Mesendoderm (in vitro differentiated cells): ENCODE measurements around the gene SAV1.
"Not testable (repeated sequence)": the region's sequence is repeated elsewhere in the genome, so short reads cannot be mapped to it uniquely, and the experiment has no call there.

Experiments
- DNase-seq: peaks from one replicate; pipeline ENCODE4 v3.0.0; 2013
- H2AK5ac ChIP-seq: 2 replicates; pipeline ENCODE4 v1.6.1; 2013; ENCODE audit warnings: low read length, inconsistent platforms
- H2BK120ac ChIP-seq: 2 replicates; pipeline ENCODE4 v1.6.1; 2013; ENCODE audit warnings: low read depth, mild to moderate bottlenecking, low read length, moderate library complexity, mixed read lengths
- H2BK15ac ChIP-seq: replicated peaks from 2 replicates; pipeline ENCODE4 v1.6.1; 2013; ENCODE audit warnings: low read depth, mild to moderate bottlenecking, moderate library complexity
- H2BK5ac ChIP-seq: 2 replicates; pipeline ENCODE4 v1.6.1; 2013; ENCODE audit warnings: low read length, inconsistent platforms
- H3K18ac ChIP-seq: 2 replicates; pipeline ENCODE4 v1.6.1; 2013; ENCODE audit warnings: mild to moderate bottlenecking, low read length, mixed read lengths
- H3K23ac ChIP-seq: one replicate; pipeline ENCODE4 v1.6.1; 2013; ENCODE audit warnings: low read length
- H3K27ac ChIP-seq: 2 replicates; pipeline ENCODE4 v1.5.1; 2013; ENCODE audit warnings: low read depth, mild to moderate bottlenecking, inconsistent platforms, low read length, moderate library complexity
- H3K27me3 ChIP-seq: 2 replicates; pipeline ENCODE4 v1.6.1; 2013; ENCODE audit warnings: low read length, control low read depth, mild to moderate bottlenecking, inconsistent platforms; ENCODE audit not compliant: insufficient read depth, poor library complexity
- H3K36me3 ChIP-seq: 2 replicates; pipeline ENCODE4 v1.6.1; 2013; ENCODE audit warnings: low read length, inconsistent platforms; ENCODE audit not compliant: control insufficient read depth, insufficient read depth
- H3K4ac ChIP-seq: one replicate; pipeline ENCODE4 v1.6.1; 2013; ENCODE audit warnings: low read depth, mild to moderate bottlenecking, low read length, moderate library complexity
- H3K4me1 ChIP-seq: 2 replicates; pipeline ENCODE4 v1.6.1; 2013; ENCODE audit warnings: low read depth, low read length, inconsistent platforms; ENCODE audit not compliant: control insufficient read depth
- H3K4me2 ChIP-seq: 2 replicates; pipeline ENCODE4 v1.6.1; 2013; ENCODE audit warnings: low read length
- H3K4me3 ChIP-seq: 2 replicates; pipeline ENCODE4 v1.5.1; 2013; ENCODE audit warnings: mild to moderate bottlenecking, low read length
- H3K56ac ChIP-seq: one replicate; pipeline ENCODE4 v1.6.1; 2013; ENCODE audit warnings: low read length
- H3K79me1 ChIP-seq: 2 replicates; pipeline ENCODE4 v1.6.1; 2013; ENCODE audit warnings: low read length, inconsistent platforms
- H3K79me2 ChIP-seq: 2 replicates; pipeline ENCODE4 v1.6.1; 2013; ENCODE audit warnings: mild to moderate bottlenecking, low read length; ENCODE audit not compliant: control insufficient read depth, insufficient read depth
- H3K9ac ChIP-seq: 2 replicates; pipeline ENCODE4 v1.6.1; 2013; ENCODE audit warnings: low read length, inconsistent platforms
- H4K5ac ChIP-seq: one replicate; pipeline ENCODE4 v1.6.1; 2013; ENCODE audit warnings: low read length
- H4K8ac ChIP-seq: one replicate; pipeline ENCODE4 v1.6.1; 2013; ENCODE audit warnings: low read depth, mild to moderate bottlenecking, control low read depth, low read length, moderate library complexity
- WGBS: extraction: QIAGEN DNeasy Blood & Tissue Kit; methylation state at CpG from one replicate; pipeline ENCODE4 v1.1.7; 2013; ENCODE audit warnings: low lambda C conversion rate, missing lambda C conversion rate; ENCODE audit not compliant: insufficient coverage; ENCODE audit errors: extremely low coverage; 5-methylcytosine and 5-hydroxymethylcytosine counted together

The SAV1 gene

DNA sequence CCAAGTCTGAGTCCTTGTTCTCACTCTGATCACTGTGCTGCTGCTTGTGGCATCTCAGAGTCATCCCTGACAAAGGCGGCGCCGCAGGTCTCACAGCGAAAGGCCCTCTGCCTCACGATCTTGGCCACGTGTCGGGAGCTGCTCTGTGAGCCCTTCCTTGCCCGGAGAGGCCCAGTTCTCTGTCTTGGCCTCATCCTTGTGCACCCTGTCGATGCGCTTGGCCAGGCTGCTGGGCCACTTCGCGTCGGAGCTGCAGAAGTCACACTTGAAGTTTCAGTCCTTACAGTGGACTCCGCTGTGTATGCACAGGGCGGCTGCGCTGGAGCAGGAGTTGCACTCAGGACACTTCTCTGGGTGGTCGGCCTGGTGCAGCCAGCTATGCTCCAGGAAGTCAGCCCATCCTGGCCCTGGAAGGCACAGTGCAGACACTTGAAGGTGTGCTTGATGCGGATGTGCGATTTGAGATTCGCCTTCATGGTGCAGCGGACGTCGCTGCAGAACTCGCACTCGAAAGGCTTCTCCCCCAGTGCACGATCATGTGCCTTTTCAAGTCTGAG lies 36.4 kb upstream of the SAV1 start:
- Histone ChIP-seq H3K9ac (no peak overlapping the region), H4K5ac (no peak overlapping the region), H3K27ac (no peak overlapping the region), H3K4me2 (no peak overlapping the region), H3K79me2 (no peaks in the 10 kb centered on the region), H3K23ac (no peak overlapping the region), H3K27me3 (no peaks in the 10 kb centered on the region), H2BK5ac (no peak overlapping the region), H3K4ac (no peak overlapping the region), H2AK5ac (no peak overlapping the region), H2BK120ac (no peak overlapping the region), H3K18ac (no peak overlapping the region), H3K56ac (no peak overlapping the region), H3K79me1 (no peaks in the 10 kb centered on the region), H3K4me3 (no peak overlapping the region), H4K8ac (no peak overlapping the region), H3K36me3 (no peaks in the 10 kb centered on the region), H3K4me1 (no peaks in the 10 kb centered on the region), H2BK15ac (no peak overlapping the region)
- no CpG with 5 or more reads among the region's 26 CpGs for WGBS
- DNase-seq: no peak

DNA sequence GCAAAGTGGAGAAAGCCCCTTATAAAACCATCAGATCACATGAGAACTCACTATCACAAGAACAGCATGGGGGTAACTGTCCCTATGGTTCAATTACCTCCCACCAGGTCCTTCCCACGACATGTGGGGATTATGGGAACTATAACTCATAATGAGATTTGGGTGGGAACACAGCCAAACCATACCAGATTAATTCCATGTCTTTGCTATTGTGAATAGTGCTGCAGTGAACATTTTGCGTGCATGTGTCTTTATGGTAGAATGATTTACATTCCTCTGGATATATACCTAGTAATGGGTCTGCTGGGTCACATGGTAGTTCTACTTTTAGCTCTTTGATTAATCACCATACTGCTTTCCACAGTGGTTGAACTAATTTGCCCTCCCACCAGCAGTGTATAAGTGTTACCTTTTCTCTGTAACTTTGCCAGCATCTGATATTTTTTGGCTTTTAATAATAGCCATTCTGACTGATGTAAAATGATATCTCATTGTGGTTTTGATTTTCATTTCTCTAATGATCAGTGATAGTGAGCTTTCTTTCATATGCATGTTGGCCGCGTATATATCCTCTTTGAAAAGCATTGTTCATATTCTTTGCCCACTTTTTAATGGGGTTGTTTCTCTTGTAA lies 29.7 kb upstream of the SAV1 start:
- H3K4me2 ChIP-seq: no peak overlapping the region
- no peak for DNase-seq
- H2BK5ac ChIP-seq: no peak overlapping the region
- H3K79me2 ChIP-seq: no peaks in the 10 kb centered on the region
- no peak overlapping the region for H4K8ac ChIP-seq
- no peak overlapping the region for H3K4ac ChIP-seq
- H3K4me1 ChIP-seq: no peaks in the 10 kb centered on the region
- no peak overlapping the region for H3K4me3 ChIP-seq
- no peaks in the 10 kb centered on the region for H3K36me3 ChIP-seq
- H2BK15ac ChIP-seq: no peak overlapping the region
- no peaks in the 10 kb centered on the region for H3K27me3 ChIP-seq
- H2AK5ac ChIP-seq: no peak overlapping the region
- WGBS: no CpG with 5 or more reads among the region's 4 CpGs
- no peak overlapping the region for H3K56ac ChIP-seq
- no peak overlapping the region for H3K9ac ChIP-seq
- H3K27ac ChIP-seq: no peak overlapping the region
- no peak overlapping the region for H3K23ac ChIP-seq
- no peaks in the 10 kb centered on the region for H3K79me1 ChIP-seq
- H3K18ac ChIP-seq: no peak overlapping the region
- no peak overlapping the region for H2BK120ac ChIP-seq
- H4K5ac ChIP-seq: no peak overlapping the region

DNA sequence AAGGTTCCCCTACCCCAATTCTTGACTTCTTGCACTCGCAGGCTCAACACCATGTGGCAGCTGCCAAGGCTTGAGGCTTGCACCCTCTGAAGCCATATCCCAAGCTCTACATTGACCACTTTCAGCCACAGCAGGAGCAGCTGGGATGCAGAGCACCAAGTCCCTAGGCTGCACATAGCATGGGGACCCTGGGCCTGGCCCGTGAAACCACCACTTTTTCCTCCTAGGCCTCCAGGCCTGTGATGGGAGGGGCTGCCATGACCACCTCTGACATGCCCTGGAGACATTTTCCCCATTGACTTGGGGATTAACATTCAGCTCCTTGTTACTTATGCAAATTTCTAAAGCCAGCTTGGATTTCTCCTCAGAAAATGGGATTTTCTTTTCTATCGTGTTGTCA lies 26.2 kb upstream of the SAV1 start:
- H2BK120ac ChIP-seq, H2BK15ac ChIP-seq, H3K4me2 ChIP-seq, DNase-seq, H3K4me3 ChIP-seq, H3K79me1 ChIP-seq, H3K27ac ChIP-seq, H3K4me1 ChIP-seq, H3K9ac ChIP-seq, H3K4ac ChIP-seq, H4K5ac ChIP-seq, H3K18ac ChIP-seq, H3K36me3 ChIP-seq, H4K8ac ChIP-seq, H2AK5ac ChIP-seq, H3K56ac ChIP-seq, H3K27me3 ChIP-seq, H3K23ac ChIP-seq, H2BK5ac ChIP-seq, H3K79me2 ChIP-seq: not testable (repeated sequence)
- WGBS: no CpG with 5 or more reads among the region's 3 CpGs

DNA sequence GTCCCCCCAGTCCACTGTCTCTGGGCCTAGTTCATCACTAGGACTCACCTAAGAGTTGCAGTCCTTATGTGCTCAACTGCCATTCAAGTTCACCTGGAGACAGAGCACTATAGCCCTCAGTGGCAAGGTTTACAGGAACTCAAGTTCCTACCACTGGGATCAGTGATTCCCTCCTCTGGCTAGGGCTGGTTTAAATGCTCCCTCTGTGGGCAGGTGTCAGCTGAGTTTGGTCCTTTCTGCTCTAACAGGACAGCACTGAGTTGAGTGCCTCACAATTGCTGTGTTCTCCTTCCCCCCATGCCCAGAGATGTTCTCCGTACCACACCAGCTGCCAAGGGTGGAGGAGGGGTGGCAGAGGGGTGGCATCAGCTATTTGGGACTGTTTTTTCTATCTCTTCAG lies 20.8 kb upstream of the SAV1 start:
- no CpG with 5 or more reads among the region's 1 CpG for WGBS
- H3K79me1 ChIP-seq: no peaks in the 10 kb centered on the region
- no peak overlapping the region for H3K4ac ChIP-seq
- no peaks in the 10 kb centered on the region for H3K79me2 ChIP-seq
- no peak overlapping the region for H3K18ac ChIP-seq
- no peak overlapping the region for H3K27ac ChIP-seq
- no peak overlapping the region for H2BK15ac ChIP-seq
- no peaks in the 10 kb centered on the region for H3K27me3 ChIP-seq
- DNase-seq: peak; percentile 56
- H2BK5ac ChIP-seq: no peak overlapping the region
- H3K4me2 ChIP-seq: no peak overlapping the region
- no peak overlapping the region for H2AK5ac ChIP-seq
- H3K56ac ChIP-seq: no peak overlapping the region
- no peaks in the 10 kb centered on the region for H3K4me1 ChIP-seq
- H4K8ac ChIP-seq: no peak overlapping the region
- no peak overlapping the region for H3K9ac ChIP-seq
- H2BK120ac ChIP-seq: no peak overlapping the region
- H3K36me3 ChIP-seq: no peaks in the 10 kb centered on the region
- no peak overlapping the region for H3K23ac ChIP-seq
- H3K4me3 ChIP-seq: no peak overlapping the region
- no peak overlapping the region for H4K5ac ChIP-seq

DNA sequence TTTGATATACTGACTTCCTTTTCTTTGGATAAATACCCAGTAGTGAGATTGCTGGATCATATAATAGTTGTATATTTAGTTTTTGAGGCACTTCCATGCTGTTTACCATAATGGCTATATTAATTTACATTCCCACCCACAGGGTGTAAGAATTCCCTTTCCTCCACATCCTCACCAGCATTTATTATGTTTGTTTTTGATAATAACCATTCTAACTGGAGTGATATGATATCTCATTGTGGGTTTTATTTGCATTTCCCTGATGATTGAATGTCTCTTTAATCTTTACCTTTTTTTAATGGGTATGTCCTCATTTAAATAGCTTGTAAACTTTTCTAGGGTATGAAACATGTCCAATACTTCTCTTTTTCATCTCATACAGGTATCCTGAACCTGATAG lies 11.6 kb upstream of the SAV1 start:
- Histone ChIP-seq H3K27ac (no peak overlapping the region), H3K4me2 (no peak overlapping the region), H3K79me2 (no peaks in the 10 kb centered on the region), H4K5ac (no peak overlapping the region), H4K8ac (no peak overlapping the region), H3K79me1 (no peaks in the 10 kb centered on the region), H2BK5ac (no peak overlapping the region), H3K36me3 (no peaks in the 10 kb centered on the region), H3K4me3 (no peak overlapping the region), H2BK15ac (no peak overlapping the region), H3K18ac (no peak overlapping the region), H3K27me3 (no peaks in the 10 kb centered on the region), H2BK120ac (no peak overlapping the region), H3K56ac (no peak overlapping the region), H3K9ac (no peak overlapping the region), H3K4me1 (peaks cover 10% of the 10 kb centered on the region), H3K23ac (no peak overlapping the region), H2AK5ac (no peak overlapping the region), H3K4ac (no peak overlapping the region)
- no peak for DNase-seq

DNA sequence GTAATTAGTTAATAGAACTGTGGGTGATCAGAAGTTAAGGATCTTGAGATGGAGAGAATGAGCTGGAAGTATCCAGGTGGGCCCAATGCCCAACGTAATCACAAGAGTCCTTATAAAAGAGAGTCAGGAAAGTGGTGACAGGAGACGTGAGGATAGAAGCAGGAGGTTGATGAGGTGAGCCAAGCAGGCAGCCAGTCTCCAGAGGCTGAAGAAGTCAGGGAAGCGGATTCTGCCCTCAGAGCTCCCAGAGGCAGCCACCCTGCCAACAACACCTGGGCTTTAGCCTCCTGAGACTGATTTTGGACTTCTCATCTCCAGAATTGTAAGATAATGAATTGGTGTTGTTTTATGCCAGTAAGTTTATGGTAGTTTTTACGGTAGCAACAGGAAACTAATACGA lies 10.1 kb upstream of the SAV1 start:
- Histone ChIP-seq H3K79me2 (no peaks in the 10 kb centered on the region), H4K8ac (no peak overlapping the region), H3K56ac (peak overlapping the region; percentile 51), H3K4ac (no peak overlapping the region), H3K27me3 (no peaks in the 10 kb centered on the region), H3K36me3 (no peaks in the 10 kb centered on the region), H3K18ac (peak overlapping the region; percentile 28), H2BK120ac (no peak overlapping the region), H3K4me2 (no peak overlapping the region), H4K5ac (no peak overlapping the region), H3K23ac (no peak overlapping the region), H3K4me3 (no peak overlapping the region), H2BK5ac (no peak overlapping the region), H2AK5ac (no peak overlapping the region), H3K9ac (no peak overlapping the region), H3K4me1 (peaks cover 10% of the 10 kb centered on the region), H3K27ac (no peak overlapping the region), H3K79me1 (no peaks in the 10 kb centered on the region), H2BK15ac (no peak overlapping the region)
- peak; percentile 63 for DNase-seq
- WGBS: no CpG with 5 or more reads among the region's 5 CpGs
